HG02623 (cell line): ENCODE data around the gene FMN2.
"Not testable (repeated sequence)": the region's sequence is repeated elsewhere in the genome, so short reads cannot be mapped to it uniquely, and the experiment has no call there.

Experiments
- ATAC-seq: cut with Tn5 transposase; IDR thresholded peaks from one replicate; pipeline ENCODE4 v1.9.1; 2021; ENCODE audit warnings: moderate library complexity; ENCODE audit not compliant: unreplicated experiment

The FMN2 gene

DNA sequence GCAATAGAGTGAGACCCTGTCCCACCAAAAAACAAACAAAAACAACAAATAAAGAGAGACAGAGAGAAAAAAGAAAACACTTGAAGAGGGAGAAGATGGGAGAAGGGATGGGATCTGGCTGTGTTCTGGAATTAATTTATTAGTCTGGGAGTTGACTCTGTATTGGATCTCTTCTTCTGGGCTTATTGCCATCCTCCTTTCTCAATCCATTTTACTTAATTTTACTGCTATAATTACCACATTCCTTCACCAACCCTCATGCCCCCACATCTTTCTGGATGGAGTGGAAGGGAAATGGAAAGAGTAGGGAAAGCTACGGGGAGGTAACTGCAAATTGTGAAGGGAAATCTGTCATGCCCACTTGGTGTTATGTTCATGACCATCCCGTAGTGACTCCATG, 42.9 kb downstream of the FMN2 start:
- no peak for ATAC-seq

DNA sequence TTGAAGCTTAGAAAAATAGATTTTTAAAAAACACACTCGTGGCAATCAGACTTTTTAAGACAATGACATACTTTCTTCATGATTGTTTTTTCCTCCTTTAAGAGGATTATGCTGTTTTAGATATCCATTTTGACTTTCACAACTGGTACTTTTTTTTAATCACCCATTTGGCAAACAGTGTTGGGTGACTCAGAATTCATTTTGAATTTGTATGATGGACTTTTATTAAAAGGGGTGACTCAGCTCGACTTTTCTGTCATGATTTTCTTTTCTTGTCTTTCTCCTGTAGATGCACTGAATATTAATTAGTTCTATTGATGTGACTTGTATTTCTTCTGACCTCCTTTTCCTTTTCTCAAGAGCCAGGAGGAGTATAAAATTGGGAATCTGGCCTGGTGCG, 44.7 kb downstream of the FMN2 start:
- no peak for ATAC-seq

DNA sequence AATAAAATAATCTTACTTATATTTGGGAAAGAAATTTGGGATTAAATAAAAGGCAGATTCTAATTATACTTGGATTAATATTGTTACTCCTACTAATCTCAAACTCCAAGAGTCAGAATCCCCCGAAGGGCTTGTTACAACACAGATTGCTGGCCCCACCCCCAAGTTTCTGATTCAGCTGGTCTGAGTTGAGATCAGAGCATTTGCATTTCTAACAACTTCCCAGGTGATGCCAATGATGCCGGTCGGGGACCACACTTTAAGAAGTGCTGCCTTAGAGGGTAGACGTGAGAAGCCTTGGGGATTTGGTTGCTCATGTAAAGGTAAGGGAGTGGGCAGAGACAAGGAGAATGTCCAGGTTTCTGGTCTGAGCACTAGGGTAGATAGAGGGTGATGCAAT, 47.2 kb downstream of the FMN2 start:
- no peak for ATAC-seq

DNA sequence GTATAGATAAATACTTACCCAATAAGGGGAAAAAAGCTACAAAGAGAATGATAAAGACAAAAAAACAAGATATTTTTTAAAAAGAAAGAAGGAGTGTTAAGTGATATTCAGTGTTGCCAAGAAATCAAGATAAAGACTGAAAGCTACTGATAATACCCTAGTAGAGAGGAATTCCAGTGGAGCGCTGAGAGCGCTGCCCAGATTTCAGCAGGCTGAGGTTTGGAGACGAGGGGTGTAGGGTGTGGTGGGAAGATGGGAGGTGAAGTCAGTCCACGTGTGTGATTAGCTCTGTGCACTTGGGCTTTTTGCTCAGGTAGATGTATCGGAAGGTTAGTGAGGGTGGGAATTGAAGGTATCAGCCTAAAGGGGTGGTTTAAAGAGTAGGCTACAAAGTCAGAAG, 47.8 kb downstream of the FMN2 start:
- ATAC-seq = no peak

DNA sequence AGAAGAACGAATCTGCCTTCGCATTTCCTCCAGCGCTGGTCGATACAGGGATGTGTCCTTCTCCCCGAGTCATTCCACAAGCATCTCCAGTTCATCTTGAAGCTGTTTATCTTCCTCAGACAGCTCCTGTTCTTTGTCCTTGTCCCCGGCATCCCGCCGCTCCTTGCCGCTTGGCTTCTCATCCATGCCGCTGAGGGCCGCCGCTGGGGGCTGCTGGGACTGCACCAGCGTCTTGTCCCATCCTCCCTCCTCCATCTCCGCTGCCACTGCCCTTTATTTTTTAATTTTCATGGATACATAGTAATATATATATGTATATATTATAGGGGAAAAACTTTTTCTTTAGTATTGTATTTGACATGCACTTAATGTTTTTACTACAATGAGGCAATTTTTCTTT, 53.4 kb downstream of the FMN2 start:
- no peak for ATAC-seq

DNA sequence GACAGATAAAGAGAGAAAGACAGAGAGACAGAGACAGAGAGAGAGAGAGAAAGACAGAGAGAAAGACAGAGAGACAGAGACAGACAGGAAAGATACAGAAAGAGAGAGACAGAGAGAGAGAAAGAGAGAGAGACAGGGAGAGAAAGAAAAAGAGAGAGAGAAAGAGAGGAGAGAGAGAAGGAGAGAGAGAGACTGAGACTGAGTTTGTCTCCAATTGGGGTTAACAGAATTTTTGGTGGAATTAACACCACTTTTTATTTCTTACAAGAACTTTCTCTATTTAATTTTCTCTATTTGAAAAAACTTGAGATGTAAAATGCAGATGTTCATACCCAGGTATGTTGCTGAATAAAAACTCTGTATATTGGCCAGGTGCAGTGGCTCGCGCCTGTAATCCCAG, 56.6 kb downstream of the FMN2 start:
- no peak for ATAC-seq

DNA sequence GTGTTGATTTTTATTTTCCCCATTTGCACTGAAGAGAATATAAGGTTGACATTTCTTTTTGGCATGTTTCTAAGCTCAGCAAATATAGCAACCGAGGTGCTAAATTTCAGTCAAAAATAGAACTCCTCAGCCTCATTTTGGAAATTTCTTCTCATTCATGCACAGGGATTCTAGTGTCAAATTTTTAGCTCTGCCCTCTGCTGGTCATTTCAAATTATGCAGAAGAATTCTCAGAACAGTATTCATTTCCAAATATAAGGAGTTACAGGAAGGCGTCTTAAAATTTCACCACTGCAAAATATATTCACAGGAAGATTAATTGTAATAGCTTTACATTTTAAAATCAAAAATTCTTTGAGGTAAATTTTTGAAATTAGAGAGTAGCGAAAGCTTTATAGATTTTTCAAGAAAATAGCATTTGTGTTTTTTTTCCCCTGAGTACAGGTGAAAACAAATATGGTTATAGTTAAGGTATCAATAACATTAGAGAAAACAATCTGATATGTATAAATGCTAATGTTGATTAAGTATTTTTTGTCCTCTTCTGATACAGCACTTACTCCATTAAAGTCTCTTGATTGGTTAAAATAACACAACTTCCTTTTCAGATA, 57.9 kb downstream of the FMN2 start:
- ATAC-seq = no peak

DNA sequence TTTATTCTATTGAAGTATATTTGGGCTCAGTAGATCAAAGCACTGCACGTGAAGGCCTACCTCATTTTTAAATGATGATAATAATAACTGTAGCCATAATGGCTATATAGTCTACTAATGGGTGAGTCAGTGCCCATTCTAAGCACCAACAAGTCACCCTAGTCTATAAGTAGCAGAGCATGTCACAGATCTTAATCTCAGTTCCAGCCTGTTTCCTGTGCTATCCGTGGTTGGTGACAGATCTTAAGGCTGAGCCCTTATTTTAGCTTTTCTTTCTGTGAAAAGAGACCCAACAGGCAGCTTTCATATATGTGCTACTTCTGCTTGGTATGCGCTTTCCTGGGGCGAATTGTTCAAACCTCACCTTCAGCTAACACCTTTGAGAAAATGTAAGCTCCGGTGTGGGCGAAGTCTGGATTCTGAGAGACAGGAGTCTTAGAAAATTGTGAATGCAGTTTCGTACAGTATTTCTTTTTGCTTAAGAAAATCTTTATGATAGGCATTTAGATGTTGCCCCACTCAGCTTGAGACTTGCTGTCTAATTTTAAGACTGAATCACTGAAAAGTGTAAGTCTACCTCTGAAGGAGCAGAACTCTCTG, 59.6 kb downstream of the FMN2 start:
- ATAC-seq = no peak

DNA sequence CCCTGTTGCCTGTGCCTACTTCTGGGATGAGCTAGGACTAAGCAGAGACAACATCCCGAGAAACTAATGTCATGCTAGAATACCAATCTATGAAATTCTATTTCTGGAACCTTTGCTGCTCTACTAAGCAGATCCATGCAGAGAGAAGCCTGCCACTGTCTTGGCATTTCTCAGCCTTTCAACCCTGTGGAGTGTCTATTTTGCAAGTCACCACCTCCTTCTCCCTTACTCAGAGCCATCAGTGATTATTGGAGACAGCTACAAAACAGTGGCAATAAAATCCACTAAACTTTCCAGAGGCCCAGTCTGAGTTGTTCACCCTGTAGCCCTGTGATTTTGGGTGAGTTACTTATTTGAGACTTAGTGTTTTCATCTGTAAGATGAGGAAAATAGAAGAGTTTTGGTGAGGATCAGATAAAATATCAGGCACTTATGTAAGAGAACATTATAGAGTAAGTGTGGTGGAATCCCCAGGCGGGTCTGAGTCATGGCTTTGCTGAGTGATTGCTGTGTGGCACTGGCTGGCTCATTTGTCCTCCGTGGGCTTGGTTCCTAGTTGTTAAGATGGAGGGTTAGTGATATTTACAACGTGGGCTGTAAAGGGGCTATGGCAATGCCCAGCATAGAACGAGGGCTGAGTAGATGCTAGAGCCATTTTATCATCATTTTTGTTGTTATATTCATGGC, 61.1 kb downstream of the FMN2 start:
- ATAC-seq = no peak

DNA sequence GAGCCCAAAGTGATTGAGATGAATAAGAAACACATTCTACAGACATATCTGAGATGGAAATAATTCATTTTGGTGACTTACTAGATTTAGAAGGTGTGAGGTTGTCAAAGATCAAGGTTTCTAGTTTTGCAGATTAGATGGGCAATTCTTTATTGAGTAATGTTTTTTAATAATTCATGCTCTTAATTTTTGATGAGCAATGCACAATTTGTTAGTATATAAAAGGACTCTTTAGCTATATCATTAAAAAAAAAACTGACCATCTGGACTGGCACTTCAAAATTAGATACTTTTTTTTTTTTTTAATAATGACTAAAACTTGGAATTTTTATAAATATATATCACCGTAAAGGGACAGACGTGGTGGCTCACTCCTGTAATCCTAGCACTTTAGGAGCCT, 63.9 kb downstream of the FMN2 start:
- ATAC-seq = no peak

DNA sequence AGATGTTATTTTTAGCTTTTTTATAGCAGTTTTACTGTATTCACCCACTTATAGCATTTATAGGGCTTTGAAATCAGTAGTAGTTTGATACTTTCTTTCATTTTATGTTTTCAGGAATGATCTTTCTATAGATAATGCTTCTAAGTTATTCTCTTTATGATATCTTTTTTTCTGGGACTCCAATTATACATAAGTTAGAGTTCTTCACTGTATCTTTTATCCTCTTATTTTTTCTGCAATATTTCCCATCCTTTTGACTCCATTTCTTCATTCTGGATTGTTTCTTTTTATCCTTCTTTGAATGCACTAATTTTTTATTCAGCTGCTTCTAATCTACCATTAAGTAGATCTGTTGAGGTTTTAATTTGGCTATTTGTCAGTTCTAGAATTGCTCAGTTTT, 73.1 kb downstream of the FMN2 start:
- ATAC-seq = no peak

DNA sequence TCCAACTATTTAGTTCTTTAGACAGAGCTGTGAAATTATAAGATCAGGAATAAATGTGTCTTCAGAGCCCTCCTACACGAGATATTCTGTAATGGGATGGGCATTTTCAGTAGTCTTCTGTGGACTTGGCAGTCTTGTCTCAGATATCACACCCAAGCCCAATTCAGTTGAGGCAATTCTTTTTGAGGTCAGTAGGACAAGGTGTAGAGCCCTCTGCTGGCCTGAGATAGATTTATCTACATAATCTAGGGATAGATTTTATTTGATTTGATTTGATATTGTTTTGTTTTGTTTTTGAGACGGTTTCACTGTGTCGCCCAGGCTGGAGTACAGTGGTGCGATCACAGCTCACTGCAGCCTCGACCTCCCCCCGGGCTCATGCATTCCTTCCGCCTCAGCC, 77.5 kb downstream of the FMN2 start:
- ATAC-seq = no peak

DNA sequence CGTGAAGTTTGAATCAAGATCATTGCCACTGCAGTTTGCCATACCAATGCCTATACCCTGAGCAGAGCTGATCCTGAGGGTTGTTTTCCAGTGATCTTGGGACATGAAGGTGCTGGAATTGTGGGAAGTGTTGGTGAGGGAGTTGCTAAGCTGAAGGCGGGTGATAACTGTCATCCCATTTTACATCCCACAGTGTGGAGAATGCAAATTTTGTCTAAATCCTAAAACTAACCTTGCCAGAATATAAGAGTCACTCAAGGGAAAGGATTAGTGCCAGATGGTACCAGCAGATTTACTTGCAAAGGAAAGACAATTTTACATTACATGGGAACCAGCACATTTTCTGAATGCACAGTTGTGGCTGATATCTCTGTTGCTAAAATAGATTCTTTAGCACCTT, 78.6 kb downstream of the FMN2 start:
- no peak for ATAC-seq

DNA sequence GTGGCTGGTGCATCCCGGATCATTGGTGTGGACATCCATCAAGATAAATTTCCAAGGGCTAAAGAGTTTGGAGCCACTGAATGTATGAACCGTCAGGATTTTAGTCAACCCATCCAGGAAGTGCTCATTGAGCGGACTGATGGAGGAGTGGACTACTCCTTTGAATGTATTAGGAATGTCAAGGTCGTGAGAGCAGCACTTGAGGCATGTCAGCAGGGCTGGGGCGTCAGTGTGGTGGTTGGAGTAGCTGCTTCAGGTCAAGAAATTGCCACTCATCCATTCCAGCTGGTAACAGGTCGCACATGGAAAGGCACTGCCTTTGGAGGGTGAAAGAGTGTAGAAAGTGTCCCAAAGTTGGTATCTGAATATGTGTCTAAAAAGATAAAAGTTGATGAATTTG, 79.1 kb downstream of the FMN2 start:
- no peak for ATAC-seq

DNA sequence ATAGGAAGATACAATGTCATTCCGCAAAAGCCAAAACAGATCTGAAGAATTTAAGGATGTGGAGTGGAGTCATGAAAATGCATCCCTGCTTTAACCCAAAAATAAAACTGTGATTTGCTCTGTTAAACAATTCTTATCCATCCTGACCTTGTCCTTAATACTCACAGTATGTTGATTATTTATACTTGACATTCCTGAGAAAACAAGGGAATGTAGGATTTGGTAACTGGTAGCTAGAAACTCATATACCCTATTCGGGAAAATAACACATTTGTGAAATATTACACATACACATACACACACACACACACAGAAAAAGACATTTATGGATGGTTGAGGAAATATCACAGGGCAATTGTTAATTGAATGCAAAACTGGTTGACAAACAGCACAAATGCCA, 80.2 kb downstream of the FMN2 start:
- ATAC-seq = no peak

DNA sequence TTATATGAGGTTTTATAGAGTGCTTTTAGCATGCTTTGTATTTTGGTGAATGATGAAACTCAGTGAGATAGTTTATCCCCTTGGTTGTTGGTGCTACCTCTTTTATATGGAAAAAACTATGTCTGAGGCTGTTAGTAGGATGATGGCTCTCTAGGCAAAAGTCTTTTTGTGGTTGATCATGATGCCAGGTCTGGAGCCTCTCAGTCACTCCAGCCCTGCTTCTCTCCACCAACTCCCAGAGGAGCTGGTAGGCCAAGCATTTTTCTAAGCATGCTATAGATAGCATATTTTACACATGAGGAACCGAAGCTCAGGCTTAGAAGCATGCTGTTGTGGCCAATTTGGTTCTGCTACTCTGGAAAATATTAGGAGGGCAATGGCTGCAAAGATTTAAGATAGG, 82.2 kb downstream of the FMN2 start:
- ATAC-seq = no peak

DNA sequence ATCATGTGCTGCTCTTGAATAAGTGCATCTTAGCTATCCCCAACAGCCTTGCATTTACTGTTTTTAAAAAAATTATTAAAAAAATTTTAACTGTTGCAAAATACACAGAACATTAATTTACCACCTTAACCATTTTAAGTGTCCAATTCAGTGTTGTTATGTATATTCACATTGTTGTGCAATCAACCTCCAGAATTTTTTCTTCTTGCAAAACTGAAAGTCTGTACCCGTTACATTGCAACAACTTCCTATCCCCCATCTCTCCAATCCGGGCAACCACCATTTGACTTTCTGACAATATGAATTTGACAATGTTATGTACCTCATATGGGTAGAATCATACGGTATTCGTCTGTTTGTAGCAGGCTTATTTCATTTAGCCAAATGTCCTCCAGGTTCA, 83.1 kb downstream of the FMN2 start:
- ATAC-seq = no peak

DNA sequence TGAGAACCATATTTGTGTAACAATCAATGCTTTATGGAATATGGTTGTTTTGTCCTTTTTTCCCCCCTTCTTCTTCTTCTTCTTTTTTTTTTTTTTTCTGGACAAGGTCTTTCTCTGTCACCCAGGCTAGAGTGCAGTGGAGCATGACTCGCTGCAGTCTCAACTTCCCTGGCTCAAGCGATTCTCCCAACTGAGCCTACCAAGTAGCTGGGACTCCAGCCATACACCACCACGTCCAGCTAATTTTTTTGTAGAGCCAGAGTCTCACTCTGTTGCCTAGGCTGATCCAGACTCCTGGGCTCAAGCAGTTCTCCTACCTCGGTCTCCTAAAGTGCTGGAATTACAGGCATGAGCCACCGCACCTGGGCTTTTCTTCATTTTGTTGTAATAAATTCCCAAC, 86.7 kb downstream of the FMN2 start:
- ATAC-seq = no peak

DNA sequence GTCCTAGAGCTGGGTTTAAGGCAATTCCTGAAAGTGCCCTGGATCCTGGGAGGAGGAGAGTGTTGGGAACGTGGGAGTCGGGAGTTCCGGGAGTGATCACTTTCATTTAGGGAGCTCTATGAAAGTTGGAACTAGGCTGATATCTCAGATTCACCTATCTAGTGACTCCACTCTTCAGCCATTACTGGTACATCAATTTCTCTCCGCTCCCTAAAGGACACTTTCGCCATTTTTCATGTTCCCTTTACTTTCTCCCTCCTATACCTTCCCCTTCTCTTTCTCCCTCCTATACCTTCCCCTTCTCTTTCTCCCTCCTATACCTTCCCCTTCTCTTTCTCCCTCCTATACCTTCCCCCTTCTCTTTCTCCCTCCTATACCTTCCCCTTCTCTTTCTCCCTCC, 93.0 kb downstream of the FMN2 start:
- ATAC-seq = not testable (repeated sequence)

DNA sequence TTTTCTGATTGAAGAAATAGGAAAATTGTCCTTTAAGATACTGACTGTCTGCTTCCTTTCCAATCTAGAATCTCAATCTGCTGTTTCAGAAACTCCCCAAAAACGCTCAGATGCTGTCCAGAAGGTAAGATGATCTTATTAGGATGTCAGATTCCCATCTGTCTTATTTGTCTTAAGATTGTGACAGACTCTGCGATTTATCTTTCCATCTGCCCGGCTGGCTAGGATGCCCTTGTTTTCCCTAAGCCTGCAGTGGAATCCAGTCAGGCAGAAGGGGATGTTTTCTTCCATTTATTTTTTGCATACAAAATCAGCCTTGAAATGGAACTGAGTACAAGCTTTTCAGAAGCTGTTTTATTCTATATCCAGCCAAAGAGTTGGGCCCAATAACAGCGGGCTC, 96.5 kb downstream of the FMN2 start:
- no peak for ATAC-seq

DNA sequence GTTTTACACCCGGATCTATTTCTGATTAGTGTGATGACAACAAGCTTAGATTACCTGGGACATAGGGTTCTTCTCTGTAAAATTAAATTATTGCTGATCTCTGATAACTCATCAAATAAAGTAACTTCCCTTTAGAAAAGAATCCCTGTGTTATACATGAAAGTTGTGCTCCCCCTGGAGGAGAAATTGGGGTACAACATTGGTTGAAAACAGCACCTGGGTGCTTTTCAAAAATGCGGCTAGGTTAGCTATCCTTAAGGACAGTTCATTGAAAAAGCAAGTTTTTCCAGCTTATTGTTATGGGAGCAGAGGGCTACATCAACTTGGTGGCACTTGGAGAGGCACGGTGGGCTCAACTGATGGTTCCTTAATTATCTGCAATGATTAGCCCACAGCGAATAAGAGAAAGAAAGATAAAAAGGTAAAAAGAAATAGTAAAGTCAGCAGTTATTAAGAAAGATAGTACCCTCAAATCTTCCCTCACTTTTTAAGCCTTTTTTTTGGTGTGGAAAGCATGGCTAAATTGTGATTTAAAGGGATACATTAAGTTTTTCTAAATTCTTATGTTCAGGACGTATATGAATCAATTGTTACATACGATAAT, 97.8 kb downstream of the FMN2 start:
- peak; percentile 72 for ATAC-seq

DNA sequence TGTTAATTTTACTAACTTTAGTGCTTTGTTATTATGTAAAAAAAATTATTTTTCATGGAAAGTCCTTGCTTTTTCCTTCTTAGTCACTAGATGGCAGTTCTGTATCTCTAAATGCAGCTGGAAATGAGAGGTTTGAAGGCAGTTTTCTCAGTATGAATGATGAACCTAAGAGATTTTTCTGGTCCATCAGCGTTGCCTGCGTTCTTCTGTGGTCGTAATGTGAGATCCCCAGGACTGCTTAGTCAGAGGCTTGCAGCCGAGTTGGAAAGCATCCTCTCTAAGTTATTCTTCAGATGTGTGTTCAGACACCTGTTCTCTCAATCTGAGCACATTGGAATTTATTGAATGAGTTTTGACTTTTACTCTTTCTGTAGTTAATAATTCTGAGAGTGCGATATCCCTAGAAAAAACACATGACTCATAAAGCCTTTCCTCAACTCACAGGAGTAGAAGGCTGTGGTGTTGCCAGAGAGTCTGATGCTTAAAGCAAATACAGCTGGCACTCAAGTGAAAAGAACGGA, 99.3 kb downstream of the FMN2 start:
- ATAC-seq = no peak
